GM19463 (cell line): ENCODE results near the gene ORMDL3.
"Not testable (repeated sequence)": the region's sequence is repeated elsewhere in the genome, so short reads cannot be mapped to it uniquely, and the experiment has no call there.

Experiments
- ATAC-seq: cut with Tn5 transposase; IDR thresholded peaks from one replicate; pipeline ENCODE4 v1.9.1; 2021; ENCODE audit warnings: mild to moderate bottlenecking, moderate library complexity; ENCODE audit not compliant: unreplicated experiment

Gene ORMDL3

GRCh38 chr17:39925282-39926134 is 1.9 kb downstream of the ORMDL3 start:
- ATAC-seq, result no peak

- no peak for ATAC-seq
Measured at GRCh38 chr17:39924691-39925055, 2.7 kb downstream of the ORMDL3 start.

- no peak for ATAC-seq
Measured at GRCh38 chr17:39923836-39924690, 3.3 kb downstream of the ORMDL3 start.

DNA sequence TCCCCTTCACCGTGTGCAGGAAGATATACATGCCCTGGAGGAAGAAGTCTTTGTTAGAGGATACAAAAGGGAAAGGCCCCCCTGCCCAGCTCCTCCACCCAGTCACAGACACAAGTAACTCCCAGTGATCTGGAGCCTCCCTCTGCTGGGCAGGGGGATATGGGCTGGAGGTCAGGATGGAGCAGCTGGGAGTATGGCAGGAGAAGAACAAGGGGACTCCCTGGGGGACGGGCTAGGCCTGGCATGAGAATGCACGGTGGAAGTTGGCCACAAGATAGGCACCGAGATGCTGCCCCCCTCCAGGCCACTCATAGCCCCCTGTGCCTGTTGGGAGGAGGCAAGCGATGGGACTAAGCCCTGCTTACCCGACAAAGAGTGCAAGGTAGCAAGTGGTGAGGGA is 4.2 kb downstream of the ORMDL3 start:
- no peak for ATAC-seq

GRCh38 chr17:39922006-39922405 is 5.4 kb downstream of the ORMDL3 start:
- no peak for ATAC-seq

DNA sequence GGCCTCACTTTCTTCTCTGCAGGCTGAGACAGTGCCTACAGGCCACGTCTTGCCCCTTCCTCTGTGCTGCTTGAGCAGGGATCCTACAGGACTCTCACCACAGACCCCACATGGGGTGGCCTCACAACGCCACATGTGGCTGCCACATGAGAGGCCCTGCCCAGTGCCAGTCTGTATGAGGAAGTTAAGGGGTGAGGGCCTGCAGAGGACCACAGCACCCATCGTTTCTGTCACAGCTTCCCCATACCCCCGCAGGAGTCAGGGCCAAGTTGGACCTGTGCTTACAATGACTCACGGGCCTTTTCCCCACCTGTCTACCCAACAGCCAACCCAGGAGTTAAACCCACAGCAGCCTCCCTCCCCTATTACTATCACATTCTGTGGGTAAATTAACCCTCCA is 6.1 kb downstream of the ORMDL3 start:
- no peak for ATAC-seq

DNA sequence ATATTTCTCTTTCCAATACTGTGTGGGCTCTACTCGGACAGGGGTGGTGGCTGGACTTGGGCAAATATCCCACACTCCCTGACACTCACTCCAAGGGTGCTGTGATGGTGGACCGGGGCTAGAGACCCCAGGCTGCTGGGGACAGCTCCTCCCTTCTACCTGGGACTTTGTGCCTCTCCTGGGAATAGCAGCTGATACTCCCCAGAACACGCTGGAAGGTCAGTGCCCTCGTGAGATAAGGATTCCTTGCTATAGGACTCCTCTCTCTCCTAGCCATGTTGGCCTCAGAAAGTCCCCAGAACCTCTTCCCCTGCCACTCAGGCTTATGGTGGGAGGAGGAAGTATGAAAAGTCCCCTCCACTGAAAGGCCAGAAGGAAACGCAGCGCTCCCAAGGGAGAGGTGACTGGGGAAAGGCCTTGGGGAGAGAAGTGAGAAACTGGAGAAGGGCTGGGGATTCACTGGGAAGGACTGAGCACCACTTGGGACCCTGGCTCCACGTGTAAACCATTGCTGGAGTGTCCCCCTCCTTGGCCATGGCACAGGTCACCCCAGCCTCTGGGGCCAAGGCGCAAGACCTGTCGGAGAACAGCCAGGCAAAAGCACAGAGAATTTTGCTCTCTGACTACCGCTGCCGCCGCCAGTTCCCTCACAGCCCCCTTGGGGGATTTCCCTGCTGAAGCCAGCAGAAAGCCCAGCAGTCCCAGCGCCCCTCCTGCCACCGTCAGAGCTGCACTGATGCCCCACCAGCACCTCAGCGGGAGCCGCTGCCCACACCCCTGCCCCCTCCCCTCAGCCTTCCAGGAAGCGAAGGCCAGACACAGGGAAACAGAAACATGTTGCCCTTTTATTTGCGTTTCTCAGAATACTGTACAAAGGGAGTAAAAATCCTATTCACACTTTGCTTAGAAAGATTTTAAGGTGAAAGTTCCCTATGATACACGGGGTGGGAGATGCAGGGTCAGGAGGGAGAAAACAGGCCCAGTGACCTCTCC is 6.9 kb downstream of the ORMDL3 start:
- no peak for ATAC-seq

DNA sequence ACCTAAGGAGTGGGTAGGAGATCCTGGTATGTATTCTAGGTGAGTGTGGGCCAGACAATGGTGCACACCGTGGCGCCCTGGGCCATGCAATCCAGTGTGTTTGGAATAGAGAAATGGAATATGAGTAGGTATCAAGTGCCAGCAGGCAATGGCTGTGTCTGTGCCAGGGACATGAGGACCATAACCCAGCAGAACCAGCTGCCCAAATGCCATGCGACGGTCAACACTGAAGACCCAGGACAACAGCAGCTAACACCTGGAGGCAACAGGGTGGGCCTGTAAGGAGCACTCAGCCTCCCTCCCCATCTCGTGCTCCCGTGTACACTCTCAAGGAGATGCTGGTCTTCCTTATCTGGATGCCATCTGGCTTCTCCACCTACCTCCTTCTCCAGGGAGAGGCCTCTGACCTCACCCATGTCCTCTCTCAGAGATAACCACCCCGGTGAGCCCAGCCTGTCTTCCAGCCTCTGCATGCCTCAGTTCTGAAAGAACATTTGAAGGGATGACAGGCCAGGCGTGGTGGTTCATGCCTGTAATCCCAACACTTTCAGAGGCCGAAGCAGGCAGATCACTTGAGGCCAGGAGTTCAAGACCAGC is 8.2 kb downstream of the ORMDL3 start:
- ATAC-seq, result no peak

DNA sequence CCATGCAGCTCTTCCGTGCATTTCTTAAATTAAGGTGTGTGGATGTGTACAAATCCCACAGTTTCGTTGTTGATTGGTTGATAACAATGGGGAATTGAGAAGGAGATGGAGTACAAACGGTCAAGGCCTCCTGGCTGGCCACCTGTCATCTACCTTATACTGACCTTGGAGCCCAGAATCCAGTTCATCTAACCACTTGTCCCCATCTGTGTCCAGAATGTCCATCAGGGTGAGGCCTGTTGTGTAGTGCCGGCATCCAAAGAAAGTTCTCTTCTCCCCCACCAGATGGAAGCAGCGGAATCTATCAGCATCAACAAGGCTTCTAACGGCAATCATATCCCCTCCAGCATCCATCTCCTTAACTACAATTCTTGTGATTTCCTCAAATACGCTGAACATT is 10.5 kb downstream of the ORMDL3 start:
- ATAC-seq, result no peak

- ATAC-seq, result no peak
Measured at GRCh38 chr17:39915559-39915958, 11.8 kb downstream of the ORMDL3 start.

DNA sequence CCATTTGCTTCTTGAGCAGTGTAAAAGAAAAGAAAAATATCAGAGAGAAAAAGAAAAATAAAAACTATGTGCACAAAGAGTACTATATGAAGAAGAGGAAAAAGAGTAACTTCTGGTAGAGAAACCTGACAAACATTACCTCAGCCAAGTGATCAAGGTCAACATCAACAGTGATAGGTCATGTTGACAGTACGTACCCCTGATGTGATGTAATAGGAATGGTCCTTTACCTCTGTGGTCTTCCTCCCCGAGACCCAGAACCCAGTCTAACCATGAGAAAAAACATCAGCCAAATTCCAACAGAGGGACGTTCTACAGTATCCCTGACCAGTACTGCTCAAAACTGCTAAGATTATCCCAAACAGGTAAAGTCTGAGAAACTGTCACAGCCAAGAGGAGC is 13.4 kb downstream of the ORMDL3 start:
- ATAC-seq, result no peak

- no peak for ATAC-seq
Measured at GRCh38 chr17:39908789-39909352, 18.5 kb downstream of the ORMDL3 start.

DNA sequence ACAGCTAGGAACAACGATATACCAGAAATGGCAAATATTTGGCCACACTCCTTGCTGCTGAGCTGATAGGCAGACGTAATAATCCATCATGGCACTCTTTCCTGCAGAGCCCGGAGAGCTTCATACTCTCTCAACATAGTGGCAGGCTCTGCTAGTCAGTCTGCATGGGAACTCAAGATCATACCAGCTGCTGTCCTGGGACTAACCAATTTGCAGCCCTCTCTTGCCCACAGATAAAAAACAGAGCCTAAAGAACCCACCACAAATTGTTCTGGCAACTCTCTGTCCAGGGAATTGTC is 22.5 kb downstream of the ORMDL3 start:
- ATAC-seq, result no peak

DNA sequence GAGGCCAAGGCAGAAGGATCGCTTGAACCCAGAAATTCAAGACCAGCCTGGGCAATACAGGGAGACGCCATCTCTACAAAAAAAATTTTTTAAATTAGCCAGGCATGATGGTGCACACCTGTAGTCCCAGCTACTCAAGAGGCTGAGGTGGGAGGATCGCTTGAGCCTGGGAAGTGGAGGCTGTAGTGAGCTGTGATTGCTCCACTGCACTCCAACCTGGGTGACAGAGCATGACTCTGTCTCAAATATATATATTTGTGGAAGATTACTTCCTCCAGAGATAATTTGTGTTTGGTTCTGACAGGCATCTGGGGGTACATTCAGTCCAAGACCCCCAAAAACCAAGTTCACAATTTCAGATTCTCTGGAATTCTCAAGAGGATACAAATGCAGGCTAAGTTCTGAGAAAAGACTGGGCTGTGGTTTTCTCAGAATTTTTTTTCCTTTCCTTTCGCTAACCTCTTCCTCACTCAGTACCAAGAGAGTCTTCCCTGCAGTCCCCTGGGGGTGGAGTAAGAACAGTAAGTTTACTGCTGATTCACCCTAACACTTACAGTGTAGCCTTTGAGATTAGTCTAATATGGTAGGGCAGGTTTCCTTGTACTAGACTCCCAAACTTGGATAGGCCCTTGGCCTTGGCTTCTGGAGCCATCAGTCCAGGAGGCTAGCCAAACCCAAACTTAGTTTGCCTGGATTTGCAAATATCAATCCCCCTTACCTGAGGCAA is 24.1 kb downstream of the ORMDL3 start:
- ATAC-seq, result no peak

DNA sequence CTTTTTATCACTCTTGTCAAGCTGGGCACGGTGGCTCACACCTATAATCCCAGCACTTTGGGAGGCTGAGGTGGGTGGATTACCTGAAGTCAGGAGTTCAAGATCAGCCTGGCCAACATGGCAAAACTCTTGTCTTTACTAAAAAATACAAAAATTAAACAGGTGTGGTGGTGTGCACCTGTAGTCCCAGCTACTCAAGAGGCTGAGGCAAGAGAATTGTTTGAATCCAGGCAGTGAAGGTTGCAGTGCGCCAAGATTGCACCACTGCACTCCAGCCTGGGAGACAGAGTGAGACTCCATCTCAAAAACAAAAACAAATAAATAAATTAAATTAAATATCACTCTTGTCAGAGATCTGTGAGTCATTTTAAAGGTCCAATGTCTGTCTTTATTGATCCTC is 25.4 kb downstream of the ORMDL3 start:
- ATAC-seq, result not testable (repeated sequence)

- no peak for ATAC-seq
Measured at GRCh38 chr17:39899215-39899614, 28.2 kb downstream of the ORMDL3 start.

GRCh38 chr17:39898088-39898487 is 29.3 kb downstream of the ORMDL3 start:
- no peak for ATAC-seq

- ATAC-seq, result no peak
Measured at GRCh38 chr17:39894681-39895376, 32.6 kb downstream of the ORMDL3 start.

DNA sequence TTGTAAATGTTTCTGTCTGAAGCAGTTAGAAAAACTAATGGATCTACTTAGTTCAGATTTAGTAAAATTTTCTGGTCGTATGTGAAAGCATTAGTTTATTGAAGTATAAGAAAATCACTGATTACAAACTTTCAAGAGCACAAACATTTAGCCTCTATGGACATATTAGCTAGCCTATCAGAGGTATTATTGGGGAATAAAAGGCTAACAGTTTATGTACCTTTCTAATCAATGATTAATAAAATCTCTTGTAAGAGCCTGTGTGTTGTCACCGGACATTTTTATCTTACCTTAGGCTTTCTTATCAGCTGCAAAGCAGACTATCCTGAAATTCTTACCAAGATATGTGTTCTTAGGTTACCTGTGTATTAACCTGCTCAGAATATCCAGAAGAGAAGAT is 38.2 kb downstream of the ORMDL3 start:
- ATAC-seq, result no peak
